Spleen (tissue), 11 donors: ENCODE data around the gene KIF23. TPM values are rescaled to one million over a fixed set of nuclear protein-coding genes. Genes with fewer than 3 reads are reported as not detected.

Experiments used
- DNase-seq: peaks from one replicate; pipeline ENCODE4 v3.0.0-alpha.2; 2020
- H3K27ac ChIP-seq, 8 donors: fragments of 200-600 bp; sonication (generic) in 7 of 8; 1 replicate in 4 of 8; 2 replicates in 4 of 8; pipeline versions ENCODE4 v1.5.0 to v1.8.0; 2016 to 2021; ENCODE audit warnings: inconsistent platforms in 4 of 8, mild to moderate bottlenecking in 4 of 8, moderate library complexity in 1 of 8
- H3K27me3 ChIP-seq, 7 donors: fragments of 200-600 bp; sonication (generic) in 6 of 7; replicated peaks in 1 of 7; 1 replicate in 4 of 7; 2 replicates in 3 of 7; pipeline versions ENCODE4 v1.5.0 to v1.8.0; 2016 to 2021; ENCODE audit warnings: inconsistent platforms in 3 of 7, mild to moderate bottlenecking in 1 of 7
- H3K36me3 ChIP-seq, 6 donors: fragments of 200-600 bp; sonication (generic) in 5 of 6; 1 replicate in 4 of 6; 2 replicates in 2 of 6; pipeline versions ENCODE4 v1.5.0 to v1.8.0; 2016 to 2021; ENCODE audit warnings: inconsistent platforms in 2 of 6
- H3K4me1 ChIP-seq, 6 donors: fragments of 200-600 bp; sonication (generic) in 5 of 6; 1 replicate in 3 of 6; 2 replicates in 3 of 6; pipeline versions ENCODE4 v1.5.0 to v1.8.0; 2016 to 2021; ENCODE audit warnings: inconsistent platforms in 3 of 6
- H3K4me3 ChIP-seq, 8 donors: fragments of 200-600 bp; sonication (generic) in 7 of 8; 1 replicate in 4 of 8; 2 replicates in 4 of 8; pipeline versions ENCODE4 v1.5.0 to v1.8.0; 2016 to 2021; ENCODE audit warnings: inconsistent platforms in 4 of 8, mild to moderate bottlenecking in 4 of 8, moderate library complexity in 2 of 8
- H3K9me3 ChIP-seq, 8 donors: fragments of 200-600 bp; sonication (generic) in 7 of 8; 1 replicate in 4 of 8; 2 replicates in 4 of 8; pipeline versions ENCODE4 v1.5.0 to v1.8.0; 2016 to 2021; ENCODE audit warnings: inconsistent platforms in 4 of 8
- CTCF ChIP-seq, 11 experiments: fragments of 200-600 bp in 7 of 11; fragments of 450-650 bp in 4 of 11; sonication (generic) in 4 of 11; IDR thresholded peaks in 8 of 11; conservative IDR thresholded peaks in 3 of 11; 1 replicate in 7 of 11; 2 replicates in 4 of 11; pipeline versions ENCODE4 v1.4.0 to v1.8.0; 2016 to 2021; ENCODE audit warnings: antibody characterized with exemption in 11 of 11, inconsistent platforms in 4 of 11, mild to moderate bottlenecking in 1 of 11
- POLR2A ChIP-seq, 3 donors: fragments of 450-650 bp; IDR thresholded peaks; one replicate each; pipeline ENCODE4 v1.5.1; 2017; ENCODE audit warnings: antibody characterized with exemption in 3 of 3, mild to moderate bottlenecking in 1 of 3
- POLR2AphosphoS5 ChIP-seq, 3 donors: sonication (generic); formaldehyde crosslinking; IDR thresholded peaks; one replicate each; pipeline ENCODE4 v1.5.1; 2017; ENCODE audit warnings: antibody characterized with exemption in 3 of 3
- WGBS, 5 donors: extraction: QIAGEN DNeasy Blood & Tissue Kit in 3 of 5; methylation state at CpG; one replicate each; pipeline versions ENCODE4 v1.1.5 to v1.1.7; 2013 to 2018; 5-methylcytosine and 5-hydroxymethylcytosine counted together
- intact Hi-C: fragments of 100-400 bp; cut with DNase I; formaldehyde crosslinking; loops from one replicate; pipeline ENCODE4 v1.15.0; 2023; ENCODE audit warnings: low total_unique reads
- polyA plus RNA-seq, 3 donors: library from polyadenylated mRNA; stranded (reverse); fragments of 200-250 nt; gene quantifications; one replicate each; pipeline ENCODE4 v1.2.1, GENCODE V29; 2013
- total RNA-seq, 7 donors: library from RNA; depleted of rRNA in 3 of 7; stranded (reverse); fragments of >200 nt in 3 of 7; fragmentation: NEBNext Ultra II Directional in 4 of 7; extraction: Animal tissue kit (Norgen Biotek cat#: 25700) in 4 of 7; gene quantifications; one replicate each; pipeline versions ENCODE4 v1.1.0 to v1.2.1, GENCODE V29; 2016 to 2021
- donor health status: healthy with polysubstance abuse.
- donor health status: DM: no; HTN: no; CAD: no; lungs with moderate emphysema.
- donor health status: DM: no; HTN: no; CAD: no.
- donor health status: Bipolar disorder and iron deficiency.
- donor health status: healthy.
- donor health status: DM: no; HTN: no; CAD: no.
- donor health status: DM: yes; HTN: yes; CAD: no.

Gene KIF23
- total and polyA plus RNA-seq, 10 donors: 0.89 to 9.2 (median 4.5) TPM

GRCh38 chr15:69386284-69386683, 27.9 kb upstream of the KIF23 start:
- H3K4me1 ChIP-seq: no peaks in the 10 kb centered on the region
- DNase-seq: no peak
- 83 to 90% (median 84%) methylated on average over 7 of the region's 7 CpGs for WGBS, 5 donors
- H3K27ac ChIP-seq: no peak overlapping the region
- intact Hi-C loops: no loop called here
- peaks cover 0 to 2% (median 0%) of the 10 kb centered on the region in 7 donors for H3K27me3 ChIP-seq
- no peaks in the 10 kb centered on the region for H3K36me3 ChIP-seq
- H3K9me3 ChIP-seq: no peaks in the 10 kb centered on the region
- H3K4me3 ChIP-seq: no peak overlapping the region
- no peak for TF ChIP-seq POLR2AphosphoS5 (IDR thresholded peaks at IDR 0.05)
- TF ChIP-seq POLR2A (IDR thresholded peaks at IDR 0.05): no peak
- TF ChIP-seq CTCF (IDR thresholded peaks at IDR 0.05 in 8 of 11, conservative IDR thresholded peaks at IDR 0.05 in 3 of 11): no peak

- H3K4me3 ChIP-seq: no peak overlapping the region
- 74 to 87% (median 76%) methylated on average over 4 to 6 of the region's 6 CpGs for WGBS, 5 donors
- no peak overlapping the region for H3K27ac ChIP-seq
- no peaks in the 10 kb centered on the region for H3K9me3 ChIP-seq
- H3K4me1 ChIP-seq: no peaks in the 10 kb centered on the region
- no peaks in the 10 kb centered on the region for H3K27me3 ChIP-seq
- no peaks in the 10 kb centered on the region for H3K36me3 ChIP-seq
- TF ChIP-seq POLR2A (IDR thresholded peaks at IDR 0.05) (no peak), POLR2AphosphoS5 (IDR thresholded peaks at IDR 0.05) (no peak), CTCF (IDR thresholded peaks at IDR 0.05 in 8 of 11, conservative IDR thresholded peaks at IDR 0.05 in 3 of 11) (no peak)
- intact Hi-C loops: no loop called here
- DNase-seq: no peak
These were observed 25.9 kb upstream of the KIF23 start for GRCh38 chr15:69388260-69388705.

- TF ChIP-seq POLR2A (IDR thresholded peaks at IDR 0.05) (no peak), POLR2AphosphoS5 (IDR thresholded peaks at IDR 0.05) (no peak), CTCF (IDR thresholded peaks at IDR 0.05 in 8 of 11, conservative IDR thresholded peaks at IDR 0.05 in 3 of 11) (no peak)
- Histone ChIP-seq H3K4me1 (peaks cover 0 to 4% (median 2%) of the 10 kb centered on the region in 6 donors), H3K27me3 (no peaks in the 10 kb centered on the region), H3K9me3 (no peaks in the 10 kb centered on the region), H3K36me3 (no peaks in the 10 kb centered on the region), H3K27ac (no peak overlapping the region), H3K4me3 (no peak overlapping the region)
- 87 to 94% (median 90%) methylated on average over 7 of the region's 7 CpGs for WGBS, 5 donors
- DNase-seq: no peak
- intact Hi-C loops: no loop called here
These were observed 24.7 kb upstream of the KIF23 start for GRCh38 chr15:69389426-69389825.

GRCh38 chr15:69390575-69390974, 23.6 kb upstream of the KIF23 start:
- intact Hi-C loops: no loop called here
- H3K4me3 ChIP-seq: no peak overlapping the region
- H3K4me1 ChIP-seq: peaks cover 0 to 10% (median 8%) of the 10 kb centered on the region in 6 donors
- no peak for DNase-seq
- TF ChIP-seq POLR2AphosphoS5 (IDR thresholded peaks at IDR 0.05) (no peak), POLR2A (IDR thresholded peaks at IDR 0.05) (no peak), CTCF (IDR thresholded peaks at IDR 0.05 in 8 of 11, conservative IDR thresholded peaks at IDR 0.05 in 3 of 11) (no peak)
- WGBS, 5 donors: 94 to 98% (median 96%) methylated on average over 2 of the region's 2 CpGs
- no peaks in the 10 kb centered on the region for H3K9me3 ChIP-seq
- H3K27me3 ChIP-seq: peaks cover 0 to 10% (median 0%) of the 10 kb centered on the region in 7 donors
- no peak overlapping the region for H3K27ac ChIP-seq
- no peaks in the 10 kb centered on the region for H3K36me3 ChIP-seq
